IPS-NIHi7 (cell line): ENCODE measurements around the gene BTBD17.

Source experiments
- DNase-seq: peaks from one replicate; pipeline ENCODE4 v3.0.0; 2012; ENCODE audit warnings: mixed read lengths; ENCODE audit errors: extremely low spot score

BTBD17 gene

GRCh38 chr17:74335529-74336062 lies 26.1 kb downstream of the BTBD17 start:
- DNase-seq, result no peak

GRCh38 chr17:74334393-74335039 lies 27.2 kb downstream of the BTBD17 start:
- DNase-seq, result no peak

- DNase-seq, result no peak
Measured at GRCh38 chr17:74332763-74333283, 28.8 kb downstream of the BTBD17 start.

- no peak for DNase-seq
Measured at GRCh38 chr17:74332017-74332650, 29.5 kb downstream of the BTBD17 start.

GRCh38 chr17:74330446-74330845 lies 31.2 kb downstream of the BTBD17 start:
- no peak for DNase-seq

GRCh38 chr17:74329378-74329777 lies 32.3 kb downstream of the BTBD17 start:
- DNase-seq, result no peak

- no peak for DNase-seq
Measured at GRCh38 chr17:74328487-74328886, 33.2 kb downstream of the BTBD17 start.

- no peak for DNase-seq
Measured at GRCh38 chr17:74326506-74326905, 35.2 kb downstream of the BTBD17 start.

GRCh38 chr17:74325743-74326379 lies 35.8 kb downstream of the BTBD17 start, which contains the start of gene KIF19:
TSS of gene KIF19 (plus strand) at chr17:74326226. CDS start at chr17:74326350, 124 bp downstream.
- peak; percentile 96 for DNase-seq

GRCh38 chr17:74325376-74325742 lies 36.3 kb downstream of the BTBD17 start:
- no peak for DNase-seq

GRCh38 chr17:74324521-74324920 lies 37.1 kb downstream of the BTBD17 start:
- DNase-seq, result no peak

GRCh38 chr17:74318391-74318790 lies 43.3 kb downstream of the BTBD17 start:
- no peak for DNase-seq

- DNase-seq, result no peak
Measured at GRCh38 chr17:74317071-74317470, 44.6 kb downstream of the BTBD17 start.

- DNase-seq, result no peak
Measured at GRCh38 chr17:74316220-74316619, 45.4 kb downstream of the BTBD17 start.

GRCh38 chr17:74314877-74315276 lies 46.8 kb downstream of the BTBD17 start:
- no peak for DNase-seq

GRCh38 chr17:74309902-74310301 lies 51.8 kb downstream of the BTBD17 start:
- no peak for DNase-seq

GRCh38 chr17:74307984-74308773 lies 53.5 kb downstream of the BTBD17 start:
- no peak for DNase-seq
